ENCODE measurements around the gene SPIB.
"Not testable (repeated sequence)": the region's sequence is repeated elsewhere in the genome, so short reads cannot be mapped to it uniquely, and the experiment has no call there.

The SPIB gene

GRCh38 chr19:50383001-50383851, 35.5 kb upstream of the SPIB start:
- peak; percentile 37 for DNase-seq (ENCODE audit: low spot score)
- in situ Hi-C loops (cut with MboI; ENCODE audit: low sequenced_read_pairs, unreplicated experiment): no loop called here

GRCh38 chr19:50383852-50384684, 34.7 kb upstream of the SPIB start, which contains the start of gene POLD1:
Gene POLD1 (plus strand): TSS chr19:50384347. CDS start chr19:50398852, 14,505 bp downstream.
- in situ Hi-C loops (cut with MboI; ENCODE audit: low sequenced_read_pairs, unreplicated experiment): no loop called here
- no peak for TF ChIP-seq CTCF (IDR thresholded peaks at IDR 0.05; ENCODE audit: borderline replicate concordance, control extremely low read depth, extremely low read depth, insufficient read depth, missing control alignments)
- DNase-seq (ENCODE audit: low spot score): peak; percentile 100

More at GRCh38 chr19:50383001-50383851, 35.5 kb upstream of the SPIB start:
- no peak for TF ChIP-seq CTCF (IDR thresholded peaks at IDR 0.05; ENCODE audit: borderline replicate concordance, control extremely low read depth, extremely low read depth, insufficient read depth, missing control alignments)

- DNase-seq (ENCODE audit: low spot score): no peak
These were observed 33.8 kb upstream of the SPIB start for GRCh38 chr19:50384685-50385535.

GRCh38 chr19:50387176-50387867, 31.4 kb upstream of the SPIB start:
- in situ Hi-C loops (cut with MboI; ENCODE audit: low sequenced_read_pairs, unreplicated experiment): no loop called here
- no peak for TF ChIP-seq CTCF (IDR thresholded peaks at IDR 0.05; ENCODE audit: borderline replicate concordance, control extremely low read depth, extremely low read depth, insufficient read depth, missing control alignments)
- no peak for DNase-seq (ENCODE audit: low spot score)

More at GRCh38 chr19:50384685-50385535, 33.8 kb upstream of the SPIB start:
- in situ Hi-C loops (cut with MboI; ENCODE audit: low sequenced_read_pairs, unreplicated experiment): no loop called here
- no peak for TF ChIP-seq CTCF (IDR thresholded peaks at IDR 0.05; ENCODE audit: borderline replicate concordance, control extremely low read depth, extremely low read depth, insufficient read depth, missing control alignments)

GRCh38 chr19:50387868-50388245, 30.9 kb upstream of the SPIB start:
- in situ Hi-C loops (cut with MboI; ENCODE audit: low sequenced_read_pairs, unreplicated experiment): no loop called here
- TF ChIP-seq CTCF (IDR thresholded peaks at IDR 0.05; ENCODE audit: borderline replicate concordance, control extremely low read depth, extremely low read depth, insufficient read depth, missing control alignments): no peak
- DNase-seq (ENCODE audit: low spot score): no peak

GRCh38 chr19:50390295-50390694, 28.4 kb upstream of the SPIB start:
- DNase-seq (ENCODE audit: low spot score); in situ Hi-C loops (cut with MboI; ENCODE audit: low sequenced_read_pairs, unreplicated experiment): not testable (repeated sequence)

- DNase-seq (ENCODE audit: low spot score); in situ Hi-C loops (cut with MboI; ENCODE audit: low sequenced_read_pairs, unreplicated experiment): not testable (repeated sequence)
These were observed 27.8 kb upstream of the SPIB start for GRCh38 chr19:50390952-50391351.
